GM12875 (cell line): ENCODE results near the gene RNF7.
"Not testable (repeated sequence)": the region's sequence is repeated elsewhere in the genome, so short reads cannot be mapped to it uniquely, and the experiment has no call there.

Experiments
- H3K4me3 ChIP-seq: one replicate; pipeline ENCODE4 v1.5.1; 2011; ENCODE audit warnings: low read depth, low read length, control low read depth
- TF ChIP-seq, protein P1 (sequence below): IDR thresholded peaks from 2 replicates; pipeline ENCODE4 v1.5.1; 2011; ENCODE audit warnings: low read depth, mild to moderate bottlenecking, control low read depth, inconsistent platforms, low read length, moderate library complexity, borderline replicate concordance; ENCODE audit not compliant: insufficient read depth

Gene RNF7

DNA sequence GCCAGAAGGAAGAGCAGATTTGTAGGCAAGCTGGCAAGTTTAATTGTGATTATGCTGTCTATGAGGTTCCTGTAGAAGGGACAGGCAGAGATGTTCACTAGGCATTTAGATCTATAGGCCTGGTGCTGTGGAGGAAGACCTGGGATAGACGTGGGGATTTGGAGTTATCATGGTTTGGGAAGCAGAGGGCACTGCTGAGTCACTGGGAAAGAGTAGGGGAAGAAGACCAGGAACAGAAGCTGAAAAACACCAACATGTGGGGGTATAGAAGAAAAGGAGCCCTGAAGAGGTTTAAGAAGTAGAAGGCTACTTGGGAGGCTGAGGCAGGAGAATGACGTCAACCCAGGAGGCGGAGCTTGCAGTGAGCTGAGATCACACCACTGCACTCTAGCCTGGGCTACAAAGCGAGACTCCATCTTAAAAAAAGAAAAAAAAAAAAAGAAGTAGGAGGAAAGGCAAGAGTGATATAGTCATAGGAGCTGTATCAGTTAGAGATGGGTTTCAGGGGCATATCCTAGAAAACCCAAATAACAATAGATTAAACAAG lies 44.4 kb downstream of the RNF7 start:
- TF ChIP-seq, protein P1, sequence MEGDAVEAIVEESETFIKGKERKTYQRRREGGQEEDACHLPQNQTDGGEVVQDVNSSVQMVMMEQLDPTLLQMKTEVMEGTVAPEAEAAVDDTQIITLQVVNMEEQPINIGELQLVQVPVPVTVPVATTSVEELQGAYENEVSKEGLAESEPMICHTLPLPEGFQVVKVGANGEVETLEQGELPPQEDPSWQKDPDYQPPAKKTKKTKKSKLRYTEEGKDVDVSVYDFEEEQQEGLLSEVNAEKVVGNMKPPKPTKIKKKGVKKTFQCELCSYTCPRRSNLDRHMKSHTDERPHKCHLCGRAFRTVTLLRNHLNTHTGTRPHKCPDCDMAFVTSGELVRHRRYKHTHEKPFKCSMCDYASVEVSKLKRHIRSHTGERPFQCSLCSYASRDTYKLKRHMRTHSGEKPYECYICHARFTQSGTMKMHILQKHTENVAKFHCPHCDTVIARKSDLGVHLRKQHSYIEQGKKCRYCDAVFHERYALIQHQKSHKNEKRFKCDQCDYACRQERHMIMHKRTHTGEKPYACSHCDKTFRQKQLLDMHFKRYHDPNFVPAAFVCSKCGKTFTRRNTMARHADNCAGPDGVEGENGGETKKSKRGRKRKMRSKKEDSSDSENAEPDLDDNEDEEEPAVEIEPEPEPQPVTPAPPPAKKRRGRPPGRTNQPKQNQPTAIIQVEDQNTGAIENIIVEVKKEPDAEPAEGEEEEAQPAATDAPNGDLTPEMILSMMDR, result no peak

DNA sequence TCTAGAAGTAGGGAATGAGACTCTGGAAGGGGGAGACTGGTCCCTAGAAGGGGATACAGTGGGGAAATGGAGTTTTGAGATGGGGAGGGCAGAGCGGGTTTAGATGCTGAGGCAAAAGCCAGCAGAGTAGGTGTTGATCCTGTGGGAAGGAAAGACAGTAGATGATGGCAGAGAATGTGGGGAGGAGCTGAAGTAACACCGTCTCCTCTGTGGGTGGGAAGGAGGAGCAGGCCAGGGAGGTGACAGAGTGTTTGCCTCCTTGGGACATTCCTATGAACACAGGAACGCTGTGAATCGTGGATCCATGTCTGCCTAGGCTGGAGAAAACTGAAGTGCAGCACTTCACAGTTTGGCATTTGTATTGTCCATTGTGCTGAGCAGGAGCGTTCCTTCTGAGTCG lies 45.5 kb downstream of the RNF7 start:
- TF ChIP-seq, protein P1, result no peak
- no peak overlapping the region for H3K4me3 ChIP-seq

More for the DNA sequence above, 44.4 kb downstream of the RNF7 start:
- H3K4me3 ChIP-seq, result no peak overlapping the region

DNA sequence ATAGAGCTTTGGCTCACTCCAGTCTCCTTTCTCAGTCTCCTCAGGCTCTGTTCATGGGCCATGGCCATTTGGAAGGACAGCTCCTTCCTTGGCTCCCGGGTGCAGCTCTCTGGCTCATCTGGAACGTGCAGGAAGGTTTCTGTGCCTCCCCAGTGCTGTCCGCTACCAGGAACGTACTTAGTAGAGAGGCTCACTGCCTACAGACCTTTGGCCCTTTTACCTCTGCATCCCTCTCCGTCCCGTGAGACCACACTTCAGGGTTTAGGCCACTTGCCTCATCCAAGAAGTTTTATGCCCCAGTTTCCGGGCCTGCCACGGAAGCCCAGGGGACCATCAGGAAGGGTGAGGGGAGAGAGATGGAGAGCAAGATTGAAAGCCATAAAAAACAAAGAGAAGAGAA lies 46.0 kb downstream of the RNF7 start:
- TF ChIP-seq, protein P1, result no peak
- H3K4me3 ChIP-seq, result no peak overlapping the region

DNA sequence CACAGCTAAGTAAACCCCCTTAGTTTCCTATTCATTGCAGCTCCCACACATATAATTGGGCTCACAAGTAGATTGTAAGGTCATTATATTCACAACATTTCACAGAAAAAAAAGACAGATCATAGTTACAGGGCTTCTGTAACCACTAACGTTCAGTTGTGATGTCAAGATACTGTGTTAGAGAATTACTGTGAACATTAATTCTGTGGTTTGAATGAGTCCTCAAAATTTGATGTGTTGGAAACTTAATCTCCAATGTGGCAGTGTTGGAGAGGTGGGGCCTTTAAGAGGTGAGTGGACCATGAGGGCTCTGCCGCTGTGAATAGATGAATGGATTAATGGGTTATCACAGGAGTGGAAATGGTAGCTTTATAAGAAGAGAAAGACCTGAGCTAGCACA lies 46.4 kb downstream of the RNF7 start:
- no peak overlapping the region for H3K4me3 ChIP-seq
- TF ChIP-seq, protein P1, result no peak

DNA sequence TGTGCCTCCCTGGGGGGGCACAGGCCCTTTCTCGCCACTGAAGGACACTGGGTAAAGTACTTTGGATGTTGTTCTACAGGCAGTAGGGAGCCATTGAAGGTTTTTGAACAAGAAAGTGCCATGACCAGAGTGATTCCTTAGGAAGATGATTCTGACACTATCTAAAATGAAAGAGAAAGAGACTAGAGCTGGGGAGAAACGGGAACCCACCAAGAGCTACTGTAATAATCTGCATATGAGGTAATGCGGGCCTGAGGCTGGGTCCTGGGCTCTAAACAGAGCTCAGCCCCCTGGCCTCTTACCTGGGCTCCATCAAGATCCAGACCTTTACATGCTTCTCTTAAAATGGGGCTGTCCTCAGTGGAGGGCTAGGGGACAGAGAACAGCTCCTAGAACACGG lies 50.1 kb downstream of the RNF7 start:
- no peak overlapping the region for H3K4me3 ChIP-seq
- TF ChIP-seq, protein P1, result no peak

DNA sequence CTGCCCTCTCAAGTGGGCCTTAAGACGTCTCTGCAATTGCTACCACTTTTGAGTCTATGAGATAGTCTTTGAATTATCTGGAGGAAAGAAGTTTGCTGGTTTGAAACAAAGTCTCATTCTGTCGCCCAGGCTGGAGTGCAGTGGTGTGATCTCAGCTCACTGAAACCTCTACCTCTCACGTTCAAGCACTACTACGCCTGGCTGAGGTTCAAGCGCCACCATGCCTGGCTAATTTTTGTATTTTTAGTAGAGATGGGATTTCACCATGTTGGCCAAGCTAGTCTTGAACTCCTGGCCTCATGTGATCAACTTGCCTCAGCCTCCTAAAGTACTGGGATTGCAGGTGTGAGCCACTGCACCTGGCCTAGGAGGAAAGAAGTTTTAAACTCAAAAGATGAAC lies 50.7 kb downstream of the RNF7 start:
- not testable (repeated sequence) for H3K4me3 ChIP-seq

DNA sequence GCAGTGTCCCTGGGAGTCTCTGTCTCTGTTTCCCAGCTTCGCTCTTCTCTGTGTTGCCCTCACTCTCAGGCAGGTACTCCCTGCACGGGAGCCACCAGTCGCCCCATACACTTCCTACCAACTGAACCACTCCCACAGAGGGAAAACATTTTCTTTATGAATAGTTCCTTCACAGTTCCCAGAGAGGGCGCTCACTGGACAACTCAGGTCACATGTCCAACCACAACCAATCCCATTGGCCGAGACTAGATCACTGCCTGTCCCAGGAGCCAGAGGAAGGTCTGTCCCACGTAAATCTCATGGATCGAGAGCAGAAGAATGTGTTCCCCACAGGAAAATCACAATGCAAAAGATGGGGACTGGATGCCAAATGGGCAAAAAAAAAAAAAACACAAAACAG lies 51.2 kb downstream of the RNF7 start:
- no peak overlapping the region for H3K4me3 ChIP-seq
- TF ChIP-seq, protein P1, result no peak

DNA sequence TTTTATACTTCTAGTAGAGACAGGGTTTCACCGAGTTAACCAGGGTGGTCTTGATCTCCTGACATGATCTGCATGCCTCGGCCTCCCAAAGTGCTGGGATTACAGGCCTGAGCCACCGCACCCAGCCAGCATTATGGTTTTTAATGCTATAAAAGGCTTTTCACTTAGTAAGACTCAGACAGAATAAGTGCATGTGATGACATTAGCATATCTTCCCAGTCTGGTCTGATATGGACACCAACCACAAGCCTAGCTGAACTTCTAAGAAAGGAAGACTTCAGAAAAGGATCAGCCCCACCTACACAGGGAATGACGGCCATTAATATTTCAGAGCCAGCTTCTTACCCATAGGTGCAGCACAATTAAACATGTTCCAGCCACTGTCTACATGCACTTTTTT lies 52.1 kb downstream of the RNF7 start:
- H3K4me3 ChIP-seq, result no peak overlapping the region
- TF ChIP-seq, protein P1, result no peak
